Right lobe of liver (tissue), 4 donors: ENCODE data around the gene MAPRE2.

ENCODE experiments used
- POLR2A ChIP-seq: fragments of 450-650 bp; IDR thresholded peaks from one replicate; pipeline ENCODE4 v1.6.1; 2017; ENCODE audit warnings: antibody characterized with exemption, mild to moderate bottlenecking
- TF ChIP-seq, protein P1 (sequence below), 4 donors: fragments of 200-600 bp in 3 of 4; fragments of 450-650 bp in 1 of 4; IDR thresholded peaks; one replicate each; pipeline versions ENCODE4 v1.5.1 to v1.8.0; 2016 to 2022; ENCODE audit warnings: antibody characterized with exemption in 4 of 4, mild to moderate bottlenecking in 2 of 4
- donor health status: DM: no; HTN: no; CAD: no.
- donor health status: DM: no; HTN: no; CAD: no.
- donor health status: DM: no; HTN: yes; CAD: no.

GRCh38 chr18:35121531-35121930, 80.3 kb downstream of the MAPRE2 start:
- TF ChIP-seq, protein P1, sequence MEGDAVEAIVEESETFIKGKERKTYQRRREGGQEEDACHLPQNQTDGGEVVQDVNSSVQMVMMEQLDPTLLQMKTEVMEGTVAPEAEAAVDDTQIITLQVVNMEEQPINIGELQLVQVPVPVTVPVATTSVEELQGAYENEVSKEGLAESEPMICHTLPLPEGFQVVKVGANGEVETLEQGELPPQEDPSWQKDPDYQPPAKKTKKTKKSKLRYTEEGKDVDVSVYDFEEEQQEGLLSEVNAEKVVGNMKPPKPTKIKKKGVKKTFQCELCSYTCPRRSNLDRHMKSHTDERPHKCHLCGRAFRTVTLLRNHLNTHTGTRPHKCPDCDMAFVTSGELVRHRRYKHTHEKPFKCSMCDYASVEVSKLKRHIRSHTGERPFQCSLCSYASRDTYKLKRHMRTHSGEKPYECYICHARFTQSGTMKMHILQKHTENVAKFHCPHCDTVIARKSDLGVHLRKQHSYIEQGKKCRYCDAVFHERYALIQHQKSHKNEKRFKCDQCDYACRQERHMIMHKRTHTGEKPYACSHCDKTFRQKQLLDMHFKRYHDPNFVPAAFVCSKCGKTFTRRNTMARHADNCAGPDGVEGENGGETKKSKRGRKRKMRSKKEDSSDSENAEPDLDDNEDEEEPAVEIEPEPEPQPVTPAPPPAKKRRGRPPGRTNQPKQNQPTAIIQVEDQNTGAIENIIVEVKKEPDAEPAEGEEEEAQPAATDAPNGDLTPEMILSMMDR (IDR thresholded peaks at IDR 0.05), result no peak
- no peak for TF ChIP-seq POLR2A
